ENCODE data around the gene HS3ST4. TPM values are rescaled to one million over a fixed set of nuclear protein-coding genes. Genes with fewer than 3 reads are reported as not detected.

Gene HS3ST4
- total RNA-seq, 4 donors from 2014 or later, result not detected

DNA sequence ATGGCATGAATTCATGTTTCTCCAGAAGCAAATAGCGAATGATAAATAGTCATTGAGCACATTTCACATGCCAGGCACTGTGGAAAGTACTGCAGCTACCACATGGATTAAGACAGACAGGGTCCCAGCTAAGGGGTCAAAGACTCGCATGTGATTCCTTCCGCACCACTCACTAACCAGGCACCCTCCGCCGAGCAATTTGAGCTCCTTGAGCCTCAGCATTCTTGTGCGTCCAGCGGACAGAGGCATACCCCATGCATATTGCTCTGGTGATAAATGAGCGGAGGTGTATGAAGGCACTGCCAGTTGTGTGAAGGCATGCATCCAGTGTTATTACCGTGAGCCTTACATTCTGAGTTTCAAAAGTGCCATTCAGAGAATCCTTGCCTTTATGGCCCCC lies 358.7 kb downstream of the HS3ST4 start:
- H3K27ac ChIP-seq, result no peak overlapping the region
- H3K4me1 ChIP-seq, result no peaks in the 10 kb centered on the region
- H3K36me3 ChIP-seq, result no peaks in the 10 kb centered on the region
- no peaks in the 10 kb centered on the region for H3K9me3 ChIP-seq
- DNase-seq, result no peak
- H3K27me3 ChIP-seq, result no peaks in the 10 kb centered on the region
- TF ChIP-seq POLR2A (IDR thresholded peaks at IDR 0.05) (no peak), CTCF (IDR thresholded peaks at IDR 0.05) (no peak)
- no peak overlapping the region for H3K4me3 ChIP-seq

DNA sequence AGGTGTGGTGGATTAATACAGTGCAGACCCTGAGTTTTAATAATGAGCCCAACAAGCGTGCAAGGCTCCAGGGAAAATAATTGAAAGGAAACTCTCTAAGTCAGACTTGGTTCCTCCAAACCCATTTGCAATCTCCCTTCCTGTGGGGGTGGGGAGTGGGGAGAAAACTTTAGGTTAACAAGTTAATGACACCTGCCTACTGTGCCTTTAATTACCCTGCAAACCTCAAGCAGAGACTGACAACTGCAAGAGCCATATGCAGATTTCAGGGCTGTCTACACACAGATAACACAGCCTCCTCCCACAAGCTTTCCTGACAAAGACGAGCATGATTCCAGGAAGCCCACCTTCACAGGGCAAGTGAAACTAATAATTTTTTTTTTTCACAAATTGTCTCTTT lies 359.3 kb downstream of the HS3ST4 start:
- Histone ChIP-seq H3K4me1 (no peaks in the 10 kb centered on the region), H3K9me3 (no peaks in the 10 kb centered on the region), H3K27ac (no peak overlapping the region), H3K36me3 (no peaks in the 10 kb centered on the region), H3K4me3 (no peak overlapping the region), H3K27me3 (no peaks in the 10 kb centered on the region)
- no peak for DNase-seq
- no peak for TF ChIP-seq CTCF (IDR thresholded peaks at IDR 0.05)
- no peak for TF ChIP-seq POLR2A (IDR thresholded peaks at IDR 0.05)

DNA sequence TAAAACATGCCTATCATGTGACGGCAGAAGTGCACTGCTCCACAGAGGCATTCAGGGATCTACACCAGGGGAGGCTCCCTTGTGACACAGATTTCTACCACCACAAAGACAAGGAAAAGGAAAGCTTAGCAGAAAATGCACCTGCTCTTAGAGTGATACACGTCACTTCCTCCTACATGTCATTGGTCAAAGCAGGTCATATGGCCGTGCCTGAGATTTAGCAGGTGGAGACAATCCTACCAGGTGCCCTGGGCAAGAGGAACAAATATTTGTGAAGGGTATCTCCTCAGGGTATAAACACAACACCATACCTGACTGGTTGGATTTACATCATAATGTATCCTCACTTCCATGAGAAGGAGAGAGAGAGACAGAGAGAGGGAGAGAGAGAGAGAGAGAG lies 362.1 kb downstream of the HS3ST4 start:
- Histone ChIP-seq H3K4me3 (no peak overlapping the region), H3K27me3 (no peaks in the 10 kb centered on the region), H3K4me1 (no peaks in the 10 kb centered on the region), H3K27ac (no peak overlapping the region), H3K9me3 (no peaks in the 10 kb centered on the region), H3K36me3 (no peaks in the 10 kb centered on the region)
- DNase-seq, result no peak
- TF ChIP-seq CTCF (IDR thresholded peaks at IDR 0.05) (no peak), POLR2A (IDR thresholded peaks at IDR 0.05) (no peak)

DNA sequence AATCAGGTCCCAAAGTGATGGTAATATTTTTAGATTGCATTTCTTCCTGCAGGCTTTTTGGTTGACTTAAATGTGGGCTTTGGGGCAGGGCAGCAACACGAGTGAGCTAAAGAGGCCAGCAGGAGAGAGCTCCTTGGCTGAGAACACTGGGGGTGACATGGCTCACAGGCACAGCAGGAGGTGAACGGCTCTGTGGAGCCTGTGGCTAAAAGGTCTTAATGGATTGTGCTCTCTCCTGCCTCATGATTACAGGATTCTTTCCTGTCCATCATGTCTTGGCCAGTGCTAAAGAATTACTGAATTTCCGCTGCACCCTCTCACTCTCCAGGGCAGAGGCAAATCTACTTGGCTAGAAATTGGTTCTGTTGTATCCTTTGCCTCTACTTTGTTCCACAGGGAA lies 366.6 kb downstream of the HS3ST4 start:
- TF ChIP-seq POLR2A (IDR thresholded peaks at IDR 0.05) (no peak), CTCF (IDR thresholded peaks at IDR 0.05) (no peak)
- H3K4me3 ChIP-seq, result no peak overlapping the region
- H3K4me1 ChIP-seq, result no peaks in the 10 kb centered on the region

GRCh38 chr16:26070302-26071100 lies 378.7 kb downstream of the HS3ST4 start:
- Histone ChIP-seq H3K9me3 (no peaks in the 10 kb centered on the region), H3K27me3 (no peaks in the 10 kb centered on the region), H3K27ac (no peak overlapping the region), H3K4me3 (no peak overlapping the region), H3K4me1 (no peaks in the 10 kb centered on the region), H3K36me3 (no peaks in the 10 kb centered on the region)
- no peak for DNase-seq
- no peak for TF ChIP-seq POLR2A (IDR thresholded peaks at IDR 0.05)

More for the DNA sequence above, 366.6 kb downstream of the HS3ST4 start:
- H3K27ac ChIP-seq, result no peak overlapping the region
- no peaks in the 10 kb centered on the region for H3K36me3 ChIP-seq
- DNase-seq, result no peak
- H3K27me3 ChIP-seq, result no peaks in the 10 kb centered on the region
- no peaks in the 10 kb centered on the region for H3K9me3 ChIP-seq

DNA sequence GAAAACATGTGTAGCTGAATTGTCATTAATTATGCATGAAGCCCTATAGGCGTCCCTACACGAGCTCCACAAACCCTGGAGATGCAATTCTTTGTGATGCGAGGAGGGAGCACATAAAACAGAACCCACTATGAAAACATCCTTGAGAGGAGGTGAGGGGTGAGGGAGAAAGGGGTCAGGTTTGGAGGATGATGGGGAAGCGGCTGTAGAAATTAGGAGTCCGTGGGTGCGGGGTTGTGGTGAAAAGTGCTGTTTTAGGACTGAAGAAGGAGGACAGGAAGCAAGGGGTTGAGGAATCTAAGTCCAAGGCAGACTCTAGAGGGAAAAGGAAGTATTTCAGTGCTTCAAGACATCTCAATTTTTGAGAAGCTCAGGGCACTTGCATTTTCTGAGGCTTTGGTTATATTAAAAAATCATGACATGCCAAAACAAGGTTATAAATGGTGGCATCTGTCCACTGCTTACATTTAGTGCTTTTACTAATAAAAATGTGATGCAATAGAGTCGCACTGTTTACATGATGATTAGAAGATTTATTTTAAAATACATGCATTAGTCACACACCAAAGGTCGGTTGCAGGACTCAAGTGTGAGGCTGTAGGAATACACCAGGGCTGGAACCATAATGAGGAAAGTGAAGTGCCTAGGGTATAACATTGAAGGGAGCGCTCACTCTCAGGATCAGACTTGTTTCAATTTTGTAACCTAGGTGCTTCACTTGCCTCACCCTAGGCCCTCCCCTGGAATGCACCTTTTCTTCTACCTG lies 379.5 kb downstream of the HS3ST4 start:
- TF ChIP-seq CTCF (IDR thresholded peaks at IDR 0.05), result no peak
- no peak for TF ChIP-seq POLR2A (IDR thresholded peaks at IDR 0.05)
- H3K4me3 ChIP-seq, result no peak overlapping the region
- H3K27ac ChIP-seq, result no peak overlapping the region
- H3K9me3 ChIP-seq, result no peaks in the 10 kb centered on the region
- no peaks in the 10 kb centered on the region for H3K4me1 ChIP-seq
- H3K27me3 ChIP-seq, result no peaks in the 10 kb centered on the region
- DNase-seq, result no peak
- no peaks in the 10 kb centered on the region for H3K36me3 ChIP-seq
